K562 (cell line): ENCODE data around the gene FIBP. TPM values are rescaled to one million over a fixed set of nuclear protein-coding genes. Genes with fewer than 3 reads are reported as not detected.

Source experiments
- ATF3 ChIP-seq, 2 experiments: fragments of 450-650 bp in 1 of 2; sonication (generic) in 1 of 2; formaldehyde crosslinking in 1 of 2; IDR thresholded peaks in 1 of 2; conservative IDR thresholded peaks in 1 of 2; 2 replicates each; pipeline versions ENCODE4 v1.6.1 to v1.8.1; 2016 to 2023; ENCODE audit warnings: mild to moderate bottlenecking in 2 of 2, moderate library complexity in 2 of 2, inconsistent platforms in 1 of 2, missing genetic modification reagents in 1 of 2
- BHLHE40 ChIP-seq: IDR thresholded peaks from 2 replicates; pipeline ENCODE4 v1.6.1; 2011; ENCODE audit warnings: low read length, improper control_type of control experiment
- EGR1 ChIP-seq: fragments of 450-650 bp; conservative IDR thresholded peaks from 2 replicates; pipeline ENCODE4 v1.6.1; 2017; ENCODE audit warnings: mild to moderate bottlenecking
- FOXM1 ChIP-seq, 2 experiments: fragments of 450-650 bp in 1 of 2; sonication (generic) in 1 of 2; formaldehyde crosslinking in 1 of 2; IDR thresholded peaks; 2 replicates each; pipeline versions ENCODE4 v1.6.1 to v1.9.0; 2017 to 2022; ENCODE audit warnings: low read depth in 2 of 2, mild to moderate bottlenecking in 2 of 2, missing genetic modification reagents in 1 of 2, moderate library complexity in 1 of 2
- HMBOX1 ChIP-seq: sonication (generic); IDR thresholded peaks from 2 replicates; pipeline ENCODE4 v1.6.1; 2016
- JUND ChIP-seq, 2 experiments: IDR thresholded peaks; 2 replicates in 1 of 2; 3 replicates in 1 of 2; pipeline ENCODE4 v1.6.1; 2011; ENCODE audit warnings: borderline replicate concordance in 2 of 2, low read depth in 2 of 2, low read length in 2 of 2, improper control_type of control experiment in 1 of 2, missing biosample characterization in 1 of 2, missing genetic modification characterization in 1 of 2, missing genetic modification reagents in 1 of 2
- NEUROD1 ChIP-seq: fragments of 150-350 bp; IDR thresholded peaks from 2 replicates; pipeline ENCODE4 v1.6.1; 2014; ENCODE audit warnings: borderline replicate concordance, low read length, low read depth; ENCODE audit not compliant: partially characterized antibody
- NR1H2 ChIP-seq: sonication (generic); formaldehyde crosslinking; IDR thresholded peaks from 2 replicates; pipeline ENCODE4 v1.4.0; 2020; ENCODE audit warnings: mild to moderate bottlenecking, missing genetic modification reagents
- NR2C1 ChIP-seq, 2 experiments: fragments of 450-650 bp; IDR thresholded peaks; 2 replicates each; pipeline ENCODE4 v1.6.1; 2017; ENCODE audit warnings: mild to moderate bottlenecking in 2 of 2, antibody characterized with exemption in 1 of 2, inconsistent platforms in 1 of 2, missing compliant biosample characterization in 1 of 2, missing genetic modification characterization in 1 of 2
- PHF8 ChIP-seq: fragments of 200-600 bp; sonication (generic); IDR thresholded peaks from 2 replicates; pipeline ENCODE4 v1.6.1; 2012; ENCODE audit warnings: mixed run types, mild to moderate bottlenecking, inconsistent platforms, low read length, moderate library complexity, borderline replicate concordance
- SNRNP70 ChIP-seq: fragments of 200-400 bp; formaldehyde crosslinking; optimal IDR thresholded peaks from 2 replicates; pipeline ENCODE3; 2017; ENCODE audit warnings: low read depth, low read length
- THRB ChIP-seq: fragments of 450-650 bp; formaldehyde crosslinking; conservative IDR thresholded peaks from 2 replicates; pipeline ENCODE4 v1.4.0; 2022; ENCODE audit warnings: mild to moderate bottlenecking, missing genetic modification characterization
- ZC3H4 ChIP-seq: sonication (generic); formaldehyde crosslinking; IDR thresholded peaks from 2 replicates; pipeline ENCODE4 v1.9.0; 2021; ENCODE audit warnings: missing genetic modification reagents, borderline replicate concordance
- ZFP30 ChIP-seq: fragments of 250-450 bp; sonication (Bioruptor Pico); IDR thresholded peaks from 2 replicates; pipeline ENCODE4 v1.8.0; 2022; ENCODE audit warnings: moderate library complexity, mild to moderate bottlenecking, inconsistent platforms, borderline replicate concordance
- ZNF239 ChIP-seq: fragments of 250-450 bp; sonication (Bioruptor Pico); IDR thresholded peaks from 2 replicates; pipeline ENCODE4 v1.4.0; 2020; ENCODE audit warnings: mild to moderate bottlenecking
- ZNF589 ChIP-seq: fragments of 200-800 bp; sonication (Bioruptor generic); IDR thresholded peaks from 2 replicates; pipeline ENCODE4 v1.6.1; 2016; ENCODE audit warnings: low read depth, missing genetic modification characterization, missing compliant biosample characterization
- polyA plus RNA-seq, 8 experiments: library from polyadenylated mRNA; depleted of rRNA in 4 of 8; stranded (reverse) in 5 of 8; unstranded in 3 of 8; fragments of >200 nt; fragmentation: Nextera tagmentation in 2 of 8; fragmentation: Illumina TruSeq in 1 of 8; extraction: Ambion mirVana in 2 of 8; extraction: Trizol in 1 of 8; gene quantifications; 2 replicates each; pipeline versions ENCODE4 v1.2.1 to v1.2.3, GENCODE V29; 2011 to 2014; ENCODE audit warnings: inconsistent platforms in 1 of 8, missing spikeins in 1 of 8
- total RNA-seq, 7 experiments: library from RNA; depleted of rRNA in 6 of 7; stranded (reverse); fragments of >200 nt in 6 of 7; fragmentation: Illumina TruSeq in 2 of 7; extraction: Trizol in 2 of 7; gene quantifications; 2 replicates each; pipeline versions ENCODE4 v1.2.1 to v1.2.3, GENCODE V29; 2011 to 2021; ENCODE audit warnings: low replicate concordance in 1 of 7

Gene FIBP
- total and polyA plus RNA-seq, 9 of the 15 experiments (the other 6 are each of a cell fraction or from before 2014, with no cell fraction given), result 41.2 to 79.2 (median 48.6) TPM

GRCh38 chr11:65860278-65861164, 27.8 kb downstream of the FIBP start, which contains the start of gene MUS81 (continued):
- TF ChIP-seq BHLHE40 (peak; percentile 16; the same call in 1 of the 2 replicates), JUND (IDR thresholded peaks at IDR 0.05; ENCODE audit: borderline replicate concordance, low read depth, low read length) (peak; percentile 56; the same call in 1 of the 2 replicates), JUND (tag; IDR thresholded peaks at IDR 0.05; ENCODE audit: borderline replicate concordance, low read depth, low read length) (no peak), ZFP30 (no peak), ZNF239 (no peak), THRB (CRISPR knock-in tag) (0 out of 2 replicates have a peak, but pooled peaks have one; percentile 2), ZNF589 (CRISPR knock-in tag) (no peak), NEUROD1 (peak; percentile 51), SNRNP70 (no peak), ZC3H4 (peak; percentile 80), HMBOX1 (peak; percentile 55; the same call in 1 of the 2 replicates), FOXM1 (IDR thresholded peaks at IDR 0.05; ENCODE audit: low read depth) (peak; percentile 56), FOXM1 (CRISPR knock-in tag; IDR thresholded peaks at IDR 0.05; ENCODE audit: low read depth) (peak; percentile 46; the same call in 1 of the 2 replicates), NR1H2 (0 out of 2 replicates have a peak, but pooled peaks have one; percentile 19), PHF8 (peak; percentile 82; the same call in 1 of the 2 replicates), NR2C1 (IDR thresholded peaks at IDR 0.05) (peak; percentile 68), NR2C1 (tag; IDR thresholded peaks at IDR 0.05) (peak; percentile 60), ATF3 (IDR thresholded peaks at IDR 0.05) (no peak), ATF3 (CRISPR knock-in tag; conservative IDR thresholded peaks at IDR 0.05) (0 out of 2 replicates have a peak, but pooled peaks have one; percentile 77), EGR1 (peak; percentile 71)
